ENCODE results near the gene GLIS1. TPM values are rescaled to one million over a fixed set of nuclear protein-coding genes. Genes with fewer than 3 reads are reported as not detected.

The GLIS1 gene
- total and polyA plus RNA-seq, 2 experiments from 2014 or later, result 0.26 to 0.31 TPM

DNA sequence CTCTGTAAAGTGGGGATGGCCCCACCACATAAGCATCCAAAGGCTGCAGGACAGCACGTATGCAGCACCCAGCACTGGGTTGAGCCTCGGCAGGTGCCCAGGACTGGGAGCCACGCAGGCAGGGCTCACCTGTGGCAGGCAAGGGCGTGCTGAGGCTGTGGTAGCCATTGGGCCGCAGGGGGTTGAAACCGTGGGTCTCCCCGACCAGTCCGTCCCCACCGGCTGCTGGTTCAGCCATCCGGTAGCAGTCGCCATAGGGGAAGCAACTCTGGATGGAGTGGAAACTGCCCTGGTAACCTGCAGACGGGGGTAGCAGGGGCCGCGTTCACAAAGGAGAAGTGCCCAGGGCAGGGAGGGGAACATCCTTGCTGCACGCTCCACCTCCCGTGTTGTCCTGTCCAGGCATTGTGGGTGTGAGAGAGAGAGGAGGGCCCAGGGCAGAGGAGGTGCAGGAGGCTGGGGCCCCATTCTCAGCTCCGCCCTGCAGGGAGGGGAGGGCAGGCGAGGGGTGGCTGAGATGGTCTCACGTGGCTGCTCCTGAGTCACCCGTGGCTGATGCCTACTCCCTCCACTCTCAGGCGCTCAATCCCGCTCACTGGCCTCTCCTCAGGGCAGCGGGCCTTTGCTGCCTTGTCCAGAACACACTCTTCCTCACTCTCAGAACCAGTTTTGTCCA, 229.8 kb downstream of the GLIS1 start (continued):
- TF ChIP-seq, protein P1, sequence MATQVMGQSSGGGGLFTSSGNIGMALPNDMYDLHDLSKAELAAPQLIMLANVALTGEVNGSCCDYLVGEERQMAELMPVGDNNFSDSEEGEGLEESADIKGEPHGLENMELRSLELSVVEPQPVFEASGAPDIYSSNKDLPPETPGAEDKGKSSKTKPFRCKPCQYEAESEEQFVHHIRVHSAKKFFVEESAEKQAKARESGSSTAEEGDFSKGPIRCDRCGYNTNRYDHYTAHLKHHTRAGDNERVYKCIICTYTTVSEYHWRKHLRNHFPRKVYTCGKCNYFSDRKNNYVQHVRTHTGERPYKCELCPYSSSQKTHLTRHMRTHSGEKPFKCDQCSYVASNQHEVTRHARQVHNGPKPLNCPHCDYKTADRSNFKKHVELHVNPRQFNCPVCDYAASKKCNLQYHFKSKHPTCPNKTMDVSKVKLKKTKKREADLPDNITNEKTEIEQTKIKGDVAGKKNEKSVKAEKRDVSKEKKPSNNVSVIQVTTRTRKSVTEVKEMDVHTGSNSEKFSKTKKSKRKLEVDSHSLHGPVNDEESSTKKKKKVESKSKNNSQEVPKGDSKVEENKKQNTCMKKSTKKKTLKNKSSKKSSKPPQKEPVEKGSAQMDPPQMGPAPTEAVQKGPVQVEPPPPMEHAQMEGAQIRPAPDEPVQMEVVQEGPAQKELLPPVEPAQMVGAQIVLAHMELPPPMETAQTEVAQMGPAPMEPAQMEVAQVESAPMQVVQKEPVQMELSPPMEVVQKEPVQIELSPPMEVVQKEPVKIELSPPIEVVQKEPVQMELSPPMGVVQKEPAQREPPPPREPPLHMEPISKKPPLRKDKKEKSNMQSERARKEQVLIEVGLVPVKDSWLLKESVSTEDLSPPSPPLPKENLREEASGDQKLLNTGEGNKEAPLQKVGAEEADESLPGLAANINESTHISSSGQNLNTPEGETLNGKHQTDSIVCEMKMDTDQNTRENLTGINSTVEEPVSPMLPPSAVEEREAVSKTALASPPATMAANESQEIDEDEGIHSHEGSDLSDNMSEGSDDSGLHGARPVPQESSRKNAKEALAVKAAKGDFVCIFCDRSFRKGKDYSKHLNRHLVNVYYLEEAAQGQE (IDR thresholded peaks at IDR 0.05; ENCODE audit: unreplicated experiment), result no peak

DNA sequence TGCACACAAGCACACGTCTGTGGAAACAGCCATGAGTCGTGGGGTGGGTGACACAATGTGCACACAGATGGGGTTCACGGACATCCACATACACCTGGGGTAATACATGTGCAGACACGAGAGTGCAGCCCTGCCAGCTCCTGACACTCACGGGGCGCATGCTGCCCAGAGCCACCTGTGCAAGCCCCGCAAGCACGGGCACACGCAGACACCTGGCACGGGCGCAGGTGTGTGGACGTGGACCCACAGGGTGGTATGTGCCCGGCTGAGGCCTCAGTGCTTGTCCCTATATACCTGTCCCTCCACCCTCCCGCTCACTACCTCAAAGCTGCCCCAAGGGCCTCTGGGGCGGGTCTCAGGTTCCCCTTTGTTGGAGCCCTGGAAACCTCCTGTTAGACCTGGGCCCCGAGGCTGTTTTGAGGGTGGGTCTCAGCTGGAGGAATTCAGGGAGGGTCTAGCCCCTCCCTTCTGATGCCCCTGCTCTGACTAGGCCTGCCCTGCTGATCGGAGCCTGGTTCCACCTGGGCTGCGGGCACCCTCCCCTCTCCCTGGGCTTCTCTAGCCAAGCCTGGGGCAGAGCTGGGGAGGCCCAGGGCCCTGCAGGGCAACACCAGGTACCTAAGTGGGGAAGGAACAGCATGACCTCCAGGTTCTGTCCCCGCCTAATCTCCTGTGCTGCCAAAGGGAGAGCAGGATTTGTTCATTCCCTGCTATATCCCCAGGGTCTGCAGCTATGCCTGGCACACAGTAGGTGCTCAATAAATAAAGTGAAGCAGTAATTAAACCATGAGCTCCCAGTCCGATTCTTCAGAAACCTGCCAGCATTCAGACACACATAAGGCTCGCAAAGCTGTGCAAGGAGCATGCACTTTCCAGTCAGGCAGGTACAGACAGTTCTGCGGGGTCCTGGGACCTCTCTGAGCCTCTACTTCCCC, 230.6 kb downstream of the GLIS1 start:
- H3K27ac ChIP-seq (ENCODE audit: low read depth), result no peak overlapping the region
- Mint-ChIP-seq H3K27ac (no peak overlapping the region), H3K36me3 (ENCODE audit: low read depth) (no peaks in the 10 kb centered on the region; the same call in 2 of the 3 replicates), H3K27me3 (ENCODE audit: insufficient read depth, low read depth, poor library complexity) (peaks cover 7% of the 10 kb centered on the region), H3K9me3 (no peaks in the 10 kb centered on the region; the same call in 2 of the 3 replicates), H3K4me1 (peaks cover 28% of the 10 kb centered on the region), H3K4me3 (no peak overlapping the region)
- no peak overlapping the region for H2AFZ ChIP-seq
- H3F3A ChIP-seq (replicated peaks; ENCODE audit: low read depth), result no peaks in the 10 kb centered on the region
- H3K36me3 ChIP-seq (ENCODE audit: insufficient read depth), result no peaks in the 10 kb centered on the region
- DNase-seq (ENCODE audit: low spot score) (no peak), ATAC-seq (no peak)
- H3K27me3 ChIP-seq (ENCODE audit: insufficient read depth), result no peaks in the 10 kb centered on the region
- no peaks in the 10 kb centered on the region for H3K79me2 ChIP-seq (replicated peaks; ENCODE audit: insufficient read depth)
- H3K4me3 ChIP-seq, result no peak overlapping the region
- H3K4me2 ChIP-seq, result no peak overlapping the region
- TF ChIP-seq EZH2 (IDR thresholded peaks at IDR 0.05; ENCODE audit: low read depth, unreplicated experiment) (no peak), ZNF114 (CRISPR knock-in tag; IDR thresholded peaks at IDR 0.05) (no peak), JUNB (IDR thresholded peaks at IDR 0.05; ENCODE audit: unreplicated experiment) (no peak), ZNF331 (CRISPR knock-in tag; IDR thresholded peaks at IDR 0.05; ENCODE audit: low read depth) (no peak), EZH2phosphoT487 (IDR thresholded peaks at IDR 0.05; ENCODE audit: unreplicated experiment) (no peak)
- TF ChIP-seq, protein P2, sequence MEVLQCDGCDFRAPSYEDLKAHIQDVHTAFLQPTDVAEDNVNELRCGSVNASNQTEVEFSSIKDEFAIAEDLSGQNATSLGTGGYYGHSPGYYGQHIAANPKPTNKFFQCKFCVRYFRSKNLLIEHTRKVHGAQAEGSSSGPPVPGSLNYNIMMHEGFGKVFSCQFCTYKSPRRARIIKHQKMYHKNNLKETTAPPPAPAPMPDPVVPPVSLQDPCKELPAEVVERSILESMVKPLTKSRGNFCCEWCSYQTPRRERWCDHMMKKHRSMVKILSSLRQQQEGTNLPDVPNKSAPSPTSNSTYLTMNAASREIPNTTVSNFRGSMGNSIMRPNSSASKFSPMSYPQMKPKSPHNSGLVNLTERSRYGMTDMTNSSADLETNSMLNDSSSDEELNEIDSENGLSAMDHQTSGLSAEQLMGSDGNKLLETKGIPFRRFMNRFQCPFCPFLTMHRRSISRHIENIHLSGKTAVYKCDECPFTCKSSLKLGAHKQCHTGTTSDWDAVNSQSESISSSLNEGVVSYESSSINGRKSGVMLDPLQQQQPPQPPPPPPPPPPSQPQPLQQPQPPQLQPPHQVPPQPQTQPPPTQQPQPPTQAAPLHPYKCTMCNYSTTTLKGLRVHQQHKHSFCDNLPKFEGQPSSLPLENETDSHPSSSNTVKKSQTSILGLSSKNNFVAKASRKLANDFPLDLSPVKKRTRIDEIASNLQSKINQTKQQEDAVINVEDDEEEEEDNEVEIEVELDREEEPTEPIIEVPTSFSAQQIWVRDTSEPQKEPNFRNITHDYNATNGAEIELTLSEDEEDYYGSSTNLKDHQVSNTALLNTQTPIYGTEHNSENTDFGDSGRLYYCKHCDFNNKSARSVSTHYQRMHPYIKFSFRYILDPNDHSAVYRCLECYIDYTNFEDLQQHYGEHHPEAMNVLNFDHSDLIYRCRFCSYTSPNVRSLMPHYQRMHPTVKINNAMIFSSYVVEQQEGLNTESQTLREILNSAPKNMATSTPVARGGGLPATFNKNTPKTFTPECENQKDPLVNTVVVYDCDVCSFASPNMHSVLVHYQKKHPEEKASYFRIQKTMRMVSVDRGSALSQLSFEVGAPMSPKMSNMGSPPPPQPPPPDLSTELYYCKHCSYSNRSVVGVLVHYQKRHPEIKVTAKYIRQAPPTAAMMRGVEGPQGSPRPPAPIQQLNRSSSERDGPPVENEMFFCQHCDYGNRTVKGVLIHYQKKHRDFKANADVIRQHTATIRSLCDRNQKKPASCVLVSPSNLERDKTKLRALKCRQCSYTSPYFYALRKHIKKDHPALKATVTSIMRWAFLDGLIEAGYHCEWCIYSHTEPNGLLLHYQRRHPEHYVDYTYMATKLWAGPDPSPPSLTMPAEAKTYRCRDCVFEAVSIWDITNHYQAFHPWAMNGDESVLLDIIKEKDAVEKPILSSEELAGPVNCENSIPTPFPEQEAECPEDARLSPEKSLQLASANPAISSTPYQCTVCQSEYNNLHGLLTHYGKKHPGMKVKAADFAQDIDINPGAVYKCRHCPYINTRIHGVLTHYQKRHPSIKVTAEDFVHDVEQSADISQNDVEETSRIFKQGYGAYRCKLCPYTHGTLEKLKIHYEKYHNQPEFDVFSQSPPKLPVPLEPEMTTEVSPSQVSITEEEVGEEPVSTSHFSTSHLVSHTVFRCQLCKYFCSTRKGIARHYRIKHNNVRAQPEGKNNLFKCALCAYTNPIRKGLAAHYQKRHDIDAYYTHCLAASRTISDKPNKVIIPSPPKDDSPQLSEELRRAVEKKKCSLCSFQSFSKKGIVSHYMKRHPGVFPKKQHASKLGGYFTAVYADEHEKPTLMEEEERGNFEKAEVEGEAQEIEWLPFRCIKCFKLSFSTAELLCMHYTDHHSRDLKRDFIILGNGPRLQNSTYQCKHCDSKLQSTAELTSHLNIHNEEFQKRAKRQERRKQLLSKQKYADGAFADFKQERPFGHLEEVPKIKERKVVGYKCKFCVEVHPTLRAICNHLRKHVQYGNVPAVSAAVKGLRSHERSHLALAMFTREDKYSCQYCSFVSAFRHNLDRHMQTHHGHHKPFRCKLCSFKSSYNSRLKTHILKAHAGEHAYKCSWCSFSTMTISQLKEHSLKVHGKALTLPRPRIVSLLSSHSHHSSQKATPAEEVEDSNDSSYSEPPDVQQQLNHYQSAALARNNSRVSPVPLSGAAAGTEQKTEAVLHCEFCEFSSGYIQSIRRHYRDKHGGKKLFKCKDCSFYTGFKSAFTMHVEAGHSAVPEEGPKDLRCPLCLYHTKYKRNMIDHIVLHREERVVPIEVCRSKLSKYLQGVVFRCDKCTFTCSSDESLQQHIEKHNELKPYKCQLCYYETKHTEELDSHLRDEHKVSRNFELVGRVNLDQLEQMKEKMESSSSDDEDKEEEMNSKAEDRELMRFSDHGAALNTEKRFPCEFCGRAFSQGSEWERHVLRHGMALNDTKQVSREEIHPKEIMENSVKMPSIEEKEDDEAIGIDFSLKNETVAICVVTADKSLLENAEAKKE (CRISPR knock-in tag; IDR thresholded peaks at IDR 0.05), result no peak
- TF ChIP-seq, protein P1 (IDR thresholded peaks at IDR 0.05; ENCODE audit: unreplicated experiment), result no peak
- no peaks in the 10 kb centered on the region for H3K9me2 ChIP-seq (ENCODE audit: insufficient read depth)
- no peaks in the 10 kb centered on the region for H4K20me1 ChIP-seq (replicated peaks; ENCODE audit: insufficient read depth)
- peaks cover 5% of the 10 kb centered on the region; the same call in 1 of the 2 replicates for H3K4me1 ChIP-seq (ENCODE audit: insufficient read depth)

Data from GM23338 (cell line).